RWPE1 (cell line): Measurements from ENCODE around the gene ELAVL3.
"Not testable (repeated sequence)": the region's sequence is repeated elsewhere in the genome, so short reads cannot be mapped to it uniquely, and the experiment has no call there.

Experiments used
- CTCF ChIA-PET: fragments of 350-600 bp; sonication (Branson Sonifier 250); formaldehyde crosslinking; extraction: SDS; loops from one replicate; lab custom pipeline; 2021; lab: Yijun Ruan, JAX
- POLR2A ChIA-PET: fragments of 400-600 bp; formaldehyde crosslinking; extraction: SDS; loops from one replicate; lab custom pipeline; 2020; ENCODE audit warnings: antibody characterized with exemption; ENCODE audit not compliant: low non-redundant PET; lab: Yijun Ruan, JAX
- DNase-seq: peaks from one replicate; pipeline ENCODE4 v3.0.0; 2012; ENCODE audit warnings: low spot score
- H3K27ac ChIP-seq: fragments of 450-650 bp; 2 replicates; pipeline ENCODE4 v1.5.1; 2017
- TF ChIP-seq, protein P1 (sequence below): fragments of 450-650 bp; conservative IDR thresholded peaks from 2 replicates; pipeline ENCODE4 v1.5.1; 2017; ENCODE audit warnings: low read depth, mild to moderate bottlenecking

The ELAVL3 gene

DNA sequence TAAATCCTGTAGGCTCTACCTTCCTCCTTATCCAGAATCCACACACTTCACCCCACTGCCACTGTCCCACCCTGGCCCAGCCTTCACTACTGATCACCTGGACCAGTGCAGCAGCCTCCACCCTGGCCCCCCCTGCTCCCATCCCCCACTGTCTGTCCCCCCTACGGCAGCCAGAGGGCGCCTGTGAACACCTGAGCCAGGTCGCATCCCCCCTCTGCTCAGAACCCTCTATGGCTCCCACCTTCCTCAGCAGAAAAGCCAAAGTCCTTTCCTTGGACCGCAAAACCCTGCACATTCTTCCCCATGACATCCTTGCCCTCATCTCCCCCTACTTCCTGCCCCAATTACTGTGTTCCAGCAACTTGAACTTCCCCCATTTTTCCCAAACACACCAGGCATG lies 20.6 kb downstream of the ELAVL3 start:
- H3K27ac ChIP-seq, result no peak overlapping the region
- TF ChIP-seq, protein P1, sequence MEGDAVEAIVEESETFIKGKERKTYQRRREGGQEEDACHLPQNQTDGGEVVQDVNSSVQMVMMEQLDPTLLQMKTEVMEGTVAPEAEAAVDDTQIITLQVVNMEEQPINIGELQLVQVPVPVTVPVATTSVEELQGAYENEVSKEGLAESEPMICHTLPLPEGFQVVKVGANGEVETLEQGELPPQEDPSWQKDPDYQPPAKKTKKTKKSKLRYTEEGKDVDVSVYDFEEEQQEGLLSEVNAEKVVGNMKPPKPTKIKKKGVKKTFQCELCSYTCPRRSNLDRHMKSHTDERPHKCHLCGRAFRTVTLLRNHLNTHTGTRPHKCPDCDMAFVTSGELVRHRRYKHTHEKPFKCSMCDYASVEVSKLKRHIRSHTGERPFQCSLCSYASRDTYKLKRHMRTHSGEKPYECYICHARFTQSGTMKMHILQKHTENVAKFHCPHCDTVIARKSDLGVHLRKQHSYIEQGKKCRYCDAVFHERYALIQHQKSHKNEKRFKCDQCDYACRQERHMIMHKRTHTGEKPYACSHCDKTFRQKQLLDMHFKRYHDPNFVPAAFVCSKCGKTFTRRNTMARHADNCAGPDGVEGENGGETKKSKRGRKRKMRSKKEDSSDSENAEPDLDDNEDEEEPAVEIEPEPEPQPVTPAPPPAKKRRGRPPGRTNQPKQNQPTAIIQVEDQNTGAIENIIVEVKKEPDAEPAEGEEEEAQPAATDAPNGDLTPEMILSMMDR, result 0 out of 2 replicates have a peak, but pooled peaks have one; percentile 15
- no peak for DNase-seq
- CTCF ChIA-PET, result no interaction called here
- POLR2A ChIA-PET, result no interaction called here

DNA sequence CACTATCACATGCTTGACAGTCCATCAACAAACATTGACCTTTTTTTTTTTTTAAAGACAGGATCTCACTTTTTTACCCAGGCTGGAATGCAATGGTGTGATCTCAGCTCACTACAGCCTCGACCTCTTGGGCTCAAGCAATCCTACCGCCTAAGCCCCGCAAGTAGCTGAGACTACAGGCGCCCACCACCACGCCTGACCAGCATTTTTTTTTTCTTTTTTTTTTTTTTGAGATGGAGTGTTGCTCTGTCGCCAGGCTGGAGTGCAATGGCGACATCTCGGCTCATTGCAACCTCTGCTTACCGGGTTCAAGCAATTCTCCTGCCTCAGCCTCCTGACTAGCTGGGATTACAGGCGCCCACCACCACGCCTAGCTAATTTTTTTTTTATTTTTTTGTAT lies 21.9 kb downstream of the ELAVL3 start:
- POLR2A ChIA-PET, H3K27ac ChIP-seq, DNase-seq: not testable (repeated sequence)
- CTCF ChIA-PET, result interaction anchor here (0.6 to 1.0 kb wide), 4 partner anchors 9 to 39 kb away, joined by 3 to 4 read pairs (median 3); partner anchors contain the start of gene PRKCSH

DNA sequence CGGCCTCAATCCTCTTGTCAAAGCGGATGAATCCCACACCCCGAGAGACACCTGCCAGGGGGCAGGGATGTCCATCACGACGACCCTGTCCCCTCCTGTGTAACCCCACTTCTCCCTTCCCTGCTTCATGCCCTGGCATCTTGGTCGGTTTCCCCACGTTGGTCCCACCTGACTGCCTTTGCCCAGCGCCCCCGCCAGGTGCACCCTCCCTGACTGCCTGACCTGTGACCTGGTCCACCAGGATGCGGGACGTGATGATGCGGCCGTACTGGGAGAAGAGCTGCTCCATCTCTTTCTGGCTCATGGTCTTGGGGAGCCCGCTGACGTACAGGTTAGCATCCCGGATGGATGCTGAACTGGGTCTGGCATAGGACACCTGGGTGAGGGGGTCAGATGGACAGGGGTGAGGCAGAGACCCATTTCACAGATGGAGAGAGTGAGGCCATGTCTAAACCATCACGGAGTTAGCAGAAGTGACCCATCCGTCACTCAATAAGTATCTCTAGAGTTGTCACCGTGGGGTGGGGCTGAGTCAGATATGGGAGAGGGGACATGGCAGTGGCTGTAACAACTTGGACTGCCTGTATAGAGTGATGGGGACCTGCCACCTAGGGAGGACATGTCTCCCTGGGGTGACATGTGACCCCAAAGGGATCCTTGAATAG lies 22.5 kb downstream of the ELAVL3 start:
- CTCF ChIA-PET, result no interaction called here
- TF ChIP-seq, protein P1, result no peak
- POLR2A ChIA-PET, result no interaction called here
- no peak for DNase-seq
- H3K27ac ChIP-seq, result no peak overlapping the region

DNA sequence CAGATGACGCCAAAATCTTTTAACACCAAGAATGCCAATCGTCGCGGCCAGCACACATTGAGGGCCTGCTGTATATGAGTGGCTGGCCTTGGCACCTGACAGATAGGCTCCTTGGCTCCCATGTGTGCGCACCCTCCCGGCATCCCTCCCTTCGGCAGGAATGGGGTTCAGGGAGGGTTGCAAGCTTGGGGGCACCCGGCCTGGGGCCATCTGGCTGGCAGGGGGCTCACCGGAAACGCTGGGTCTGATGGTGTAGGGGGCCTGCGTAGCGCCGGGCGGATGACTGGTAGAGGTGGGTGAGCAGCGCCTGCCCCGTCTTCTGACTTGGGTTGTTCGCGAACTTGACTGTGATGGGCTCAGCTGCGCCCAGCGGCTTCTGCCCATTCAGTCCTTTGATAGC lies 23.0 kb downstream of the ELAVL3 start:
- ChIA-PET CTCF (no interaction called here), POLR2A (no interaction called here)
- TF ChIP-seq, protein P1, result no peak

DNA sequence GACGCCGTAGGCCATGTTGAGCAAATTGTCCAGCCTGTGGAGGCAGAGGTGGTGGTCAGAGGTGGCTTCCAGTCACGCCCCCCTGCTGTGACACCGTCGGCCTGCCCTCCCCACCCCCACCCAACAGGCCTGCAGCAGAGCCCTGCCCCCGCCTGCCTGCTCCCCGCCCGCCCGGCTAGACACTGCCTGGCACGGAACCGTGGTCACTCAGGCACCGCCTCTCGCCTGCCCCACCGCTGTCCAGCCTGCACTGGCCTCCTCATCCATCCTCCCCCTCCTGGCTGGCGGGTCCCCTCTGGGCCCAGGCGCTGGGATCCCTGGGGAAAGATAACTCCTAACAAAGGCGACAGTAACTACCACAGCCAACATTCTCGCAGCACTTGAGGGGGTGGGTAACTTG lies 23.7 kb downstream of the ELAVL3 start:
- no peak for DNase-seq
- ChIA-PET POLR2A (no interaction called here), CTCF (no interaction called here)
- TF ChIP-seq, protein P1, result no peak
- H3K27ac ChIP-seq, result no peak overlapping the region

More for the DNA sequence above, 23.0 kb downstream of the ELAVL3 start:
- DNase-seq, result no peak
- no peak overlapping the region for H3K27ac ChIP-seq

DNA sequence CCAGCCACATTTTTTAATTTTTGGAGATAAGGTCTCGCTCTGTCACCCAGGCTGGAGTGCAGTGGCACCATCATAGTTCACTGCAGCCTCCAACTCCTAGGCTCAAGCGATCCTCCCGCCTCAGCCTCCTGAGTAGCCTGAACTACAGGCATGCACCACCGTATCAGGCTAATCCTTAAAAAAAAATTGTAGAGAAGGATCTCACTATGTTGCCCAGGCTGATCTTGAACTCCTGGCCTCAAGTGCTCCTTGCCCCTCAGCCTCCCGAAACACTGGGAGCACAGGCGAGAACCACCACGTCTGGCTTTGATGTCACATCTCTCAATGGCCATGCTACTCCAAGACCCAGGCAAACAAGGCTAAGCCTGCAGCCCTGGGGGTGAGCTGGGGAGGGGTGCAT lies 24.2 kb downstream of the ELAVL3 start:
- TF ChIP-seq, protein P1, result no peak
- H3K27ac ChIP-seq, result no peak overlapping the region; the same call in 1 of the 2 replicates
- CTCF ChIA-PET, result no interaction called here
- no peak for DNase-seq
- POLR2A ChIA-PET, result no interaction called here

DNA sequence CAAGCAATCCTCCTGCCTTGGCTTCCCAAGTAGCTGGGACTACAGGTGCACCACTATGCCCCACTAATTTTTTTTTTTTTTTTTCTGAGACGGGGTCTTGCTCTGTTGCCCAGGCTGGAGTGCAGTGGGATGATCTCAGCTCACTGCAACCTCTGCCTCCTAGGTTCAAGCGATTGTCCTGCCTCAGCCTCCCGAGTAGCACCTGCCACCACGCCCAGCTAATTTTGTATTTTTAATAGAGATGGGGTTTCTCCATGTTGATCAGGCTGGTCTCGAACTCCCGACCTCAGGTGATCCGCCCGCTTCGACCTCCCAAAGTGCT lies 25.7 kb downstream of the ELAVL3 start:
- not testable (repeated sequence) for H3K27ac ChIP-seq, DNase-seq
- ChIA-PET POLR2A (interaction anchor here (0.6 kb wide), 1 partner anchor 22 kb away, joined by 5 read pairs; no protein-coding TSS in a partner anchor), CTCF (interaction anchor here (0.7 to 1.1 kb wide), 2 partner anchors 27 to 74 kb away, joined by 3 to 5 read pairs; no protein-coding TSS in a partner anchor)
